ENCODE data around the gene ELAVL2. TPM values are rescaled to one million over a fixed set of nuclear protein-coding genes. Genes with fewer than 3 reads are reported as not detected.

The ELAVL2 gene
- total and polyA plus RNA-seq, 9 of the 15 experiments (the other 6 are each of a cell fraction or from before 2014, with no cell fraction given), result not detected

GRCh38 chr9:23665051-23665450, 161.0 kb downstream of the ELAVL2 start:
- H3K9me3 ChIP-seq (replicated peaks; ENCODE audit: control insufficient read depth, insufficient read depth, low read depth, low read length), result no peaks in the 10 kb centered on the region
- ChIA-PET CTCF (ENCODE audit: low intra/inter-chr PET ratio) (no interaction called here), POLR2A (no interaction called here)
- ATAC-seq, result no peak
- H3K36me3 ChIP-seq (ENCODE audit: control insufficient read depth, insufficient read depth, low read length), result no peaks in the 10 kb centered on the region
- no peaks in the 10 kb centered on the region for H3K4me1 ChIP-seq (replicated peaks in 1 of 2; ENCODE audit: control insufficient read depth in 2 of 2, insufficient read depth in 2 of 2, low read length in 2 of 2)
- no peak overlapping the region for H3K4me2 ChIP-seq (ENCODE audit: insufficient read depth, low read length)
- TF ChIP-seq MXD1 (CRISPR knock-in tag; IDR thresholded peaks at IDR 0.05; ENCODE audit: borderline replicate concordance, poor library complexity, severe bottlenecking), result no peak
- TF ChIP-seq ESRRA (IDR thresholded peaks at IDR 0.05; ENCODE audit: borderline replicate concordance, low read depth), result no peak
- no peak for TF ChIP-seq FUS (optimal IDR thresholded peaks at IDR 0.05; ENCODE audit: low read depth, low read length)
- TF ChIP-seq RHOXF2B (CRISPR knock-in tag; conservative IDR thresholded peaks at IDR 0.05), result no peak
- no peak for TF ChIP-seq TCFL5 (CRISPR knock-in tag; conservative IDR thresholded peaks at IDR 0.05)
- H3K4me3 ChIP-seq, result no peak overlapping the region
- H3K9ac ChIP-seq (ENCODE audit: insufficient read depth in 1 of 2, low read depth in 2 of 2, low read length in 2 of 2), result no peak overlapping the region
- H2AFZ ChIP-seq (ENCODE audit: low read depth, low read length), result no peak overlapping the region
- no peaks in the 10 kb centered on the region for H4K20me1 ChIP-seq (replicated peaks; ENCODE audit: control insufficient read depth, insufficient read depth, low read length)
- no peaks in the 10 kb centered on the region for H3K27me3 ChIP-seq (ENCODE audit: control insufficient read depth in 2 of 2, insufficient read depth in 2 of 2, low read length in 2 of 2)
- intact Hi-C loops (cut with micrococcal nuclease), result no loop called here
- BruUV-seq (replicated peaks), result no TSS peak
- no peak overlapping the region for H3K27ac ChIP-seq (ENCODE audit: extremely low read depth, low read depth, low read length)
- in situ Hi-C loops (cut with MboI), result no loop called here
- H3K9me1 ChIP-seq (ENCODE audit: control insufficient read depth, insufficient read depth, low read length), result no peaks in the 10 kb centered on the region
- H3K79me2 ChIP-seq (ENCODE audit: control insufficient read depth, insufficient read depth, low read length), result no peaks in the 10 kb centered on the region
- no peak for DNase-seq (ENCODE audit: extremely low read depth in 1 of 4, low spot score in 3 of 4)
- no peak for FAIRE-seq
- WGBS (ENCODE audit: insufficient coverage, low coverage, missing lambda C conversion rate), result no CpG with 5 or more reads among the region's 3 CpGs

GRCh38 chr9:23663946-23664345, 162.1 kb downstream of the ELAVL2 start:
- Histone ChIP-seq H3K4me3 (no peak overlapping the region), H3K9me3 (replicated peaks; ENCODE audit: control insufficient read depth, insufficient read depth, low read depth, low read length) (no peaks in the 10 kb centered on the region), H3K9me1 (ENCODE audit: control insufficient read depth, insufficient read depth, low read length) (no peaks in the 10 kb centered on the region), H2AFZ (ENCODE audit: low read depth, low read length) (no peak overlapping the region), H3K27me3 (ENCODE audit: control insufficient read depth in 2 of 2, insufficient read depth in 2 of 2, low read length in 2 of 2) (no peaks in the 10 kb centered on the region), H3K4me1 (replicated peaks in 1 of 2; ENCODE audit: control insufficient read depth in 2 of 2, insufficient read depth in 2 of 2, low read length in 2 of 2) (no peaks in the 10 kb centered on the region), H3K79me2 (ENCODE audit: control insufficient read depth, insufficient read depth, low read length) (no peaks in the 10 kb centered on the region), H3K27ac (ENCODE audit: extremely low read depth, low read depth, low read length) (no peak overlapping the region), H3K9ac (ENCODE audit: insufficient read depth in 1 of 2, low read depth in 2 of 2, low read length in 2 of 2) (no peak overlapping the region), H3K36me3 (ENCODE audit: control insufficient read depth, insufficient read depth, low read length) (no peaks in the 10 kb centered on the region), H4K20me1 (replicated peaks; ENCODE audit: control insufficient read depth, insufficient read depth, low read length) (no peaks in the 10 kb centered on the region), H3K4me2 (ENCODE audit: insufficient read depth, low read length) (no peak overlapping the region)
- DNase-seq (ENCODE audit: extremely low read depth in 1 of 4, low spot score in 3 of 4) (no peak), FAIRE-seq (no peak), ATAC-seq (no peak)
- ChIA-PET POLR2A (no interaction called here), CTCF (ENCODE audit: low intra/inter-chr PET ratio) (no interaction called here)
- intact Hi-C loops (cut with micrococcal nuclease), result no loop called here
- BruUV-seq (replicated peaks), result no TSS peak
- in situ Hi-C loops (cut with MboI), result no loop called here
- TF ChIP-seq SOX6 (IDR thresholded peaks at IDR 0.05) (no peak), SREBF2 (CRISPR knock-in tag; IDR thresholded peaks at IDR 0.05) (no peak), GABPA (tag; conservative IDR thresholded peaks at IDR 0.05; ENCODE audit: low read depth) (no peak), SAP30 (IDR thresholded peaks at IDR 0.05; ENCODE audit: borderline replicate concordance, insufficient read depth, low read depth, low read length, poor library complexity, severe bottlenecking) (no peak), YBX1 (IDR thresholded peaks at IDR 0.05) (no peak), ZBTB5 (IDR thresholded peaks at IDR 0.05) (no peak), RBBP5 (IDR thresholded peaks at IDR 0.05; ENCODE audit: borderline replicate concordance, insufficient read depth, low read length, poor library complexity, severe bottlenecking) (no peak), SETDB1 (IDR thresholded peaks at IDR 0.05; ENCODE audit: low read length) (no peak), RHOXF2B (CRISPR knock-in tag; conservative IDR thresholded peaks at IDR 0.05) (no peak), FOXJ2 (tag; IDR thresholded peaks at IDR 0.05) (no peak), ESRRA (IDR thresholded peaks at IDR 0.05; ENCODE audit: borderline replicate concordance, low read depth) (no peak), HDAC1 (IDR thresholded peaks at IDR 0.05) (no peak)
